ENCODE results near the gene IRF9. TPM values are rescaled to one million over a fixed set of nuclear protein-coding genes. Genes with fewer than 3 reads are reported as not detected.

The IRF9 gene
- total and polyA plus RNA-seq, 2 of the 13 experiments (the other 11 are each of a cell fraction or from before 2014, with no cell fraction given) = 14.9 to 49.7 TPM

- TF ChIP-seq, protein P1, sequence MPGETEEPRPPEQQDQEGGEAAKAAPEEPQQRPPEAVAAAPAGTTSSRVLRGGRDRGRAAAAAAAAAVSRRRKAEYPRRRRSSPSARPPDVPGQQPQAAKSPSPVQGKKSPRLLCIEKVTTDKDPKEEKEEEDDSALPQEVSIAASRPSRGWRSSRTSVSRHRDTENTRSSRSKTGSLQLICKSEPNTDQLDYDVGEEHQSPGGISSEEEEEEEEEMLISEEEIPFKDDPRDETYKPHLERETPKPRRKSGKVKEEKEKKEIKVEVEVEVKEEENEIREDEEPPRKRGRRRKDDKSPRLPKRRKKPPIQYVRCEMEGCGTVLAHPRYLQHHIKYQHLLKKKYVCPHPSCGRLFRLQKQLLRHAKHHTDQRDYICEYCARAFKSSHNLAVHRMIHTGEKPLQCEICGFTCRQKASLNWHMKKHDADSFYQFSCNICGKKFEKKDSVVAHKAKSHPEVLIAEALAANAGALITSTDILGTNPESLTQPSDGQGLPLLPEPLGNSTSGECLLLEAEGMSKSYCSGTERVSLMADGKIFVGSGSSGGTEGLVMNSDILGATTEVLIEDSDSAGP (CRISPR knock-in tag; IDR thresholded peaks at IDR 0.05; ENCODE audit: borderline replicate concordance) = no peak
- TF ChIP-seq HNRNPK (IDR thresholded peaks at IDR 0.05; ENCODE audit: low read depth, low read length, poor library complexity, severe bottlenecking) = no peak
- no peak for TF ChIP-seq ZNF605 (CRISPR knock-in tag; IDR thresholded peaks at IDR 0.05)
- TF ChIP-seq MAZ (IDR thresholded peaks at IDR 0.05; ENCODE audit: borderline replicate concordance, low read depth, low read length) = no peak
- TF ChIP-seq MAZ (CRISPR knock-in tag; IDR thresholded peaks at IDR 0.05; ENCODE audit: low read depth) = no peak
- TF ChIP-seq ZFX (CRISPR knock-in tag; IDR thresholded peaks at IDR 0.05; ENCODE audit: low read depth) = peak; percentile 75
- TF ChIP-seq KDM6A (CRISPR knock-in tag; IDR thresholded peaks at IDR 0.05; ENCODE audit: low read depth) = no peak
- TF ChIP-seq ZSCAN21 (CRISPR knock-in tag; IDR thresholded peaks at IDR 0.05; ENCODE audit: borderline replicate concordance) = no peak
- no peak for TF ChIP-seq ZNF652 (CRISPR knock-in tag; IDR thresholded peaks at IDR 0.05; ENCODE audit: borderline replicate concordance, low read depth)
- no peak for TF ChIP-seq TEAD3 (CRISPR knock-in tag; optimal IDR thresholded peaks at IDR 0.05; ENCODE audit: borderline replicate concordance)
- no peak for TF ChIP-seq ZNF660 (CRISPR knock-in tag; IDR thresholded peaks at IDR 0.05; ENCODE audit: borderline replicate concordance, low read depth)
- no peak for TF ChIP-seq ZNF790 (CRISPR knock-in tag; IDR thresholded peaks at IDR 0.05; ENCODE audit: borderline replicate concordance)
- TF ChIP-seq TGIF2 (CRISPR knock-in tag; IDR thresholded peaks at IDR 0.05) = no peak
- TF ChIP-seq ZNF879 (CRISPR knock-in tag; IDR thresholded peaks at IDR 0.05) = no peak
- no peak for TF ChIP-seq CHCHD3 (CRISPR knock-in tag; IDR thresholded peaks at IDR 0.05)
- no peak; the same call in 1 of the 2 replicates for TF ChIP-seq BHLHE40 (IDR thresholded peaks at IDR 0.05; ENCODE audit: low read length)
- no peak for TF ChIP-seq ZNF670 (CRISPR knock-in tag; IDR thresholded peaks at IDR 0.05; ENCODE audit: borderline replicate concordance)
- no peak for TF ChIP-seq ZC3H13 (CRISPR knock-in tag; IDR thresholded peaks at IDR 0.05)
- no peak for TF ChIP-seq ATF4 (CRISPR knock-in tag; IDR thresholded peaks at IDR 0.05)
- TF ChIP-seq ELF1 (CRISPR knock-in tag; IDR thresholded peaks at IDR 0.05) = no peak
- TF ChIP-seq MXD3 (CRISPR knock-in tag; IDR thresholded peaks at IDR 0.05) = no peak
- no peak for TF ChIP-seq SNAPC4 (CRISPR knock-in tag; IDR thresholded peaks at IDR 0.05)
- peak; percentile 47; the same call in 1 of the 2 replicates for TF ChIP-seq MTA1 (CRISPR knock-in tag; IDR thresholded peaks at IDR 0.05; ENCODE audit: borderline replicate concordance)
Measured at GRCh38 chr14:24139272-24139934, 21.7 kb upstream of the IRF9 start (continued).

Measured in HepG2 (cell line).